ENCODE measurements around the gene ZBED2.

ZBED2 gene

DNA sequence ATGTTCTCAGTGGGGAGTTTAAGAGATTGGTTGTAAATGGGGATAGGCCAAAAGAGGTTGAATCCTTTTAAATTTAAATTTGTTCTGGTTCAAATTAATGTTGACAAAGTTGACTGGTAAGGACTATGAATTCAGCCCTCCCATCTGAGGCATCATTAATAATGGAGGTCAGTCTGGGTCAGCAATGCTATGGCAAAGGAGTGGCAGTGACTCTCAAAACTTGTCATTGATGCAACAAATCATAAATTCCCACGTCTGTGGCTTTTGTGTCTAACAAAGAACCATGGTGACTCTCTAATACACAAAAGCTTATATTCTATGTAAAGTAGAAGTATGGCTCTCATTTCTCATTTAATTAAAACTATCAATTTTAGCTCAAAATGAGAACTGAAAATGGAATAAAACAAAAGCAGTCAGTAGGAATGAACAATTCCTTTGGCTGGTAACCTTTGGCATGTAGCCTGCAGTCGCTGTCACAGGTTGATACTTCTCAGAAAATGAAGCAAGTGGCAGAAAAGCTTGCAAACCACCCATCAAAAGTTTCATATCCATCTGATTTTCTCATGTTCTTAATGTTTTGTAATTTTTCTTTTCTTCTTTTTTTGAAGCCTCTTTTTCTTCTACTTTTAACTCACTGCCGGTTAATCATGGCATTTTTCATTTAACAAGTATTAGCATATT, 12.2 kb upstream of the ZBED2 start:
- no peak for TF ChIP-seq MYC (IDR thresholded peaks at IDR 0.05; ENCODE audit: low read depth, low read length)
- TF ChIP-seq, protein P1, sequence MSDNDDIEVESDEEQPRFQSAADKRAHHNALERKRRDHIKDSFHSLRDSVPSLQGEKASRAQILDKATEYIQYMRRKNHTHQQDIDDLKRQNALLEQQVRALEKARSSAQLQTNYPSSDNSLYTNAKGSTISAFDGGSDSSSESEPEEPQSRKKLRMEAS (IDR thresholded peaks at IDR 0.05; ENCODE audit: low read depth, low read length): no peak
- TF ChIP-seq, protein P2, sequence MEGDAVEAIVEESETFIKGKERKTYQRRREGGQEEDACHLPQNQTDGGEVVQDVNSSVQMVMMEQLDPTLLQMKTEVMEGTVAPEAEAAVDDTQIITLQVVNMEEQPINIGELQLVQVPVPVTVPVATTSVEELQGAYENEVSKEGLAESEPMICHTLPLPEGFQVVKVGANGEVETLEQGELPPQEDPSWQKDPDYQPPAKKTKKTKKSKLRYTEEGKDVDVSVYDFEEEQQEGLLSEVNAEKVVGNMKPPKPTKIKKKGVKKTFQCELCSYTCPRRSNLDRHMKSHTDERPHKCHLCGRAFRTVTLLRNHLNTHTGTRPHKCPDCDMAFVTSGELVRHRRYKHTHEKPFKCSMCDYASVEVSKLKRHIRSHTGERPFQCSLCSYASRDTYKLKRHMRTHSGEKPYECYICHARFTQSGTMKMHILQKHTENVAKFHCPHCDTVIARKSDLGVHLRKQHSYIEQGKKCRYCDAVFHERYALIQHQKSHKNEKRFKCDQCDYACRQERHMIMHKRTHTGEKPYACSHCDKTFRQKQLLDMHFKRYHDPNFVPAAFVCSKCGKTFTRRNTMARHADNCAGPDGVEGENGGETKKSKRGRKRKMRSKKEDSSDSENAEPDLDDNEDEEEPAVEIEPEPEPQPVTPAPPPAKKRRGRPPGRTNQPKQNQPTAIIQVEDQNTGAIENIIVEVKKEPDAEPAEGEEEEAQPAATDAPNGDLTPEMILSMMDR (IDR thresholded peaks at IDR 0.05; ENCODE audit: low read depth, low read length): no peak
- TF ChIP-seq POLR2A (IDR thresholded peaks at IDR 0.05; ENCODE audit: extremely low read depth, insufficient read length): no peak
- DNase-seq (ENCODE audit: low read depth): no peak

DNA sequence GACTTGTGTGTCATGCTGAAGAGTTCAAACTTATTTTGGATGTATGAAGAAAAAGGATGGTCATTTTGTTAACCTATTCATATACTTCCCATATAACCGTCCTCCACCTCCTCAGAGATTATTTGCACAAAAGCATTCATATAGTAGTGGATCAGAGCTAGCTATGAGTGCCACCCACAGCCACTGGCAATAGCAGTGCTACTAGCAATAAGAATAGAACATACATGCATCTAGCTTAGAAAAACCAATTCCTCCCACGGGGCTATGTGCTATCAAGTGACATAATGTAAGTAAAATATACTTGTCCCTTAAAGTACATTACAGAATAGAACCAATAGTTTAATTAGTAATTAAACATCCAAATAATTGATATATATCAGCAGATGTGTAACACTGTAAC, 10.3 kb upstream of the ZBED2 start:
- no peak for DNase-seq (ENCODE audit: low read depth)
- no peak overlapping the region for H3K4me3 ChIP-seq (ENCODE audit: low read depth, low read length)
- no peak for TF ChIP-seq POLR2A (IDR thresholded peaks at IDR 0.05; ENCODE audit: extremely low read depth, insufficient read length)
- TF ChIP-seq, protein P1 (IDR thresholded peaks at IDR 0.05; ENCODE audit: low read depth, low read length): no peak
- no peak for TF ChIP-seq MYC (IDR thresholded peaks at IDR 0.05; ENCODE audit: low read depth, low read length)
- TF ChIP-seq, protein P2 (IDR thresholded peaks at IDR 0.05; ENCODE audit: low read depth, low read length): no peak

More for the DNA sequence above, 12.2 kb upstream of the ZBED2 start:
- no peak overlapping the region for H3K4me3 ChIP-seq (ENCODE audit: low read depth, low read length)

DNA sequence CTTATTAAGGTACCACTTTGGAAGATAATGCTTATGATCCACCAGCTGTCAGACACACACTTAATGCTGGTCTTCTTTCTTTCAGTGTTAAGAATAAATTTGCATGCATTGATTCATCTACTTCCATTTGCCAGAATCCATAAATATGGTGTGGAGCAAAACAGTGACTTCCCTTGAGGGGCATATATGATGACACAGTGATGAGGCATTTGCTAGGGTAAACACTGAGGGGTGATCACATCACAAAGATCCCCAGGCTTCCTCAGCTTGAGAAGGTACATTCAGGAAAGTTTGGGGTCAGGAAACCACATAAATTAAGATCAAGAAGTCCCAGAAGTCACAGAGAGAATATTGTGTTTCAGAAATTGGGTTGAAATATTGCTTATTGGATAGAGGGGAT, 9.9 kb upstream of the ZBED2 start:
- no peak for DNase-seq (ENCODE audit: low read depth)
- TF ChIP-seq, protein P2 (IDR thresholded peaks at IDR 0.05; ENCODE audit: low read depth, low read length): no peak
- TF ChIP-seq POLR2A (IDR thresholded peaks at IDR 0.05; ENCODE audit: extremely low read depth, insufficient read length) (no peak), MYC (IDR thresholded peaks at IDR 0.05; ENCODE audit: low read depth, low read length) (no peak)
- TF ChIP-seq, protein P1 (IDR thresholded peaks at IDR 0.05; ENCODE audit: low read depth, low read length): no peak
- H3K4me3 ChIP-seq (ENCODE audit: low read depth, low read length): no peak overlapping the region

DNA sequence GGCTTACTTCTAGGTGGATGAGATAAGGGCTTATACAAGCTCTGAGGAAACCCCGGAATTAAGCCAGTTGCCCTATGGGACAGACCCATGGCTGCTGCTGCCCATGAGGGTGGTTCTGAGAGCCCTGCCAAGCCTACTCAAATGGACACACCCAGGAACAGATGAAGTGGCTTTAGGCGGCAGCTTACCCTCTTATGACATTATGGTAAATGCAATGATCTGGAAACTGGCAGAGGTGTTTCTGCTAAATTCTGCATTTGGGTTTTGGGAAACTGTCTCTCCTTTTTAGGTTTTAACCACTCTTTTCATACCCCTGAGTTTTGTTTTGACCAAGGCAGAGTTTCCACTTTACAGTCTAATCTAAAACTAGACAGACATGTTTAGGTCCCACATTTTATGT, 9.0 kb upstream of the ZBED2 start:
- no peak overlapping the region for H3K4me3 ChIP-seq (ENCODE audit: low read depth, low read length)
- TF ChIP-seq, protein P2 (IDR thresholded peaks at IDR 0.05; ENCODE audit: low read depth, low read length): no peak
- TF ChIP-seq, protein P1 (IDR thresholded peaks at IDR 0.05; ENCODE audit: low read depth, low read length): no peak
- no peak for TF ChIP-seq MYC (IDR thresholded peaks at IDR 0.05; ENCODE audit: low read depth, low read length)
- DNase-seq (ENCODE audit: low read depth): no peak

DNA sequence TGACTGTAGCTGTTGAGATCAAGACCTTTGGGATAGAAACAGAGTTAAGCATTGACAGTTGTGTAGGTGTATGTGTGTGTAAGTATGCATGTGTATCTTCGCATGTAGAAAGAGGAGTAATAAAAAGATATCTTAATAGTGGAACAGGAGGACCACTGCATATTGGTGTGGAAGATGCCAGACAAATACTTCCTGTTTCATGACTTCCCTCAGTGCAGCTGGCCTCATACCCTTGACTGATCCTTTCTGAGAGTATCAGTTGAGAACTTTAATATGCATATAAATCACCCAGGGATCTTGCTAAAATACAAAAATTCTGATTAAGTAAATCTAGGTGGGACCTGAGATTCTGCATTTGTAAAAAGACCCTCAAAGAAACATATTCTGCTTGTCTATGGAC, 8.5 kb upstream of the ZBED2 start:
- no peak for TF ChIP-seq MYC (IDR thresholded peaks at IDR 0.05; ENCODE audit: low read depth, low read length)
- TF ChIP-seq, protein P1 (IDR thresholded peaks at IDR 0.05; ENCODE audit: low read depth, low read length): no peak
- TF ChIP-seq POLR2A (IDR thresholded peaks at IDR 0.05; ENCODE audit: extremely low read depth, insufficient read length): no peak
- TF ChIP-seq, protein P2 (IDR thresholded peaks at IDR 0.05; ENCODE audit: low read depth, low read length): no peak
- no peak for DNase-seq (ENCODE audit: low read depth)
- H3K4me3 ChIP-seq (ENCODE audit: low read depth, low read length): no peak overlapping the region

Measured in NB4 (cell line).